NOMO-1 treated with DMSO at 0.1 percent for 48 hours (cell line): Measurements from ENCODE around the gene ITGBL1.

Experiments
- DNase-seq: peaks from one replicate; lab custom pipeline; 2025; ENCODE audit not compliant: unreplicated experiment; lab: John Stamatoyannopoulos, UW

Gene ITGBL1

GRCh38 chr13:101691341-101691860 lies 238.9 kb downstream of the ITGBL1 start:
- no peak for DNase-seq

GRCh38 chr13:101695870-101696516 lies 243.5 kb downstream of the ITGBL1 start:
- DNase-seq: no peak

- DNase-seq: no peak
These were observed 245.3 kb downstream of the ITGBL1 start for GRCh38 chr13:101697745-101698144.

- no peak for DNase-seq
These were observed 245.9 kb downstream of the ITGBL1 start for GRCh38 chr13:101698400-101698799.

GRCh38 chr13:101700598-101700997 lies 248.1 kb downstream of the ITGBL1 start:
- no peak for DNase-seq

GRCh38 chr13:101703081-101703480 lies 250.6 kb downstream of the ITGBL1 start:
- DNase-seq: no peak

- DNase-seq: no peak
These were observed 251.4 kb downstream of the ITGBL1 start for GRCh38 chr13:101703838-101704237.

- no peak for DNase-seq
These were observed 254.2 kb downstream of the ITGBL1 start for GRCh38 chr13:101706651-101707050.

- no peak for DNase-seq
These were observed 255.2 kb downstream of the ITGBL1 start for GRCh38 chr13:101707659-101708058.

- DNase-seq: no peak
These were observed 255.6 kb downstream of the ITGBL1 start for GRCh38 chr13:101708115-101708514.

- no peak for DNase-seq
These were observed 257.5 kb downstream of the ITGBL1 start for GRCh38 chr13:101709952-101710351.

GRCh38 chr13:101711307-101712025 lies 259.0 kb downstream of the ITGBL1 start:
- DNase-seq: no peak

- no peak for DNase-seq
These were observed 259.5 kb downstream of the ITGBL1 start for GRCh38 chr13:101712026-101712348.

GRCh38 chr13:101714195-101714594 lies 261.7 kb downstream of the ITGBL1 start:
- DNase-seq: no peak

GRCh38 chr13:101717353-101717752 lies 264.9 kb downstream of the ITGBL1 start:
- DNase-seq: no peak

- DNase-seq: no peak
These were observed 266.0 kb downstream of the ITGBL1 start for GRCh38 chr13:101718496-101718895.

- DNase-seq: no peak
These were observed 274.2 kb downstream of the ITGBL1 start for GRCh38 chr13:101726681-101727080.

GRCh38 chr13:101727118-101727517 lies 274.6 kb downstream of the ITGBL1 start:
- DNase-seq: no peak

- no peak for DNase-seq
These were observed 275.5 kb downstream of the ITGBL1 start for GRCh38 chr13:101728021-101728420.

- no peak for DNase-seq
These were observed 276.1 kb downstream of the ITGBL1 start for GRCh38 chr13:101728615-101729014.

GRCh38 chr13:101730420-101731000 lies 278.0 kb downstream of the ITGBL1 start:
- no peak for DNase-seq

- no peak for DNase-seq
These were observed 284.1 kb downstream of the ITGBL1 start for GRCh38 chr13:101736566-101736965.
